HUDEP-2 (cell line): ENCODE results near the gene IFT172.
A peak's percentile ranks its signal among the peaks of the same experiment; 100 is the strongest.

ENCODE experiments used
- DNase-seq, 76 experiments: peaks; one replicate each; lab custom pipeline; 2025; ENCODE audit not compliant: unreplicated experiment in 76 of 76; lab: John Stamatoyannopoulos, UW

Gene IFT172

GRCh38 chr2:27494284-27494943, 4.9 kb upstream of the IFT172 start:
- peak in 13 of 76 experiments; percentile 2 to 42 (median 13) for DNase-seq

DNA sequence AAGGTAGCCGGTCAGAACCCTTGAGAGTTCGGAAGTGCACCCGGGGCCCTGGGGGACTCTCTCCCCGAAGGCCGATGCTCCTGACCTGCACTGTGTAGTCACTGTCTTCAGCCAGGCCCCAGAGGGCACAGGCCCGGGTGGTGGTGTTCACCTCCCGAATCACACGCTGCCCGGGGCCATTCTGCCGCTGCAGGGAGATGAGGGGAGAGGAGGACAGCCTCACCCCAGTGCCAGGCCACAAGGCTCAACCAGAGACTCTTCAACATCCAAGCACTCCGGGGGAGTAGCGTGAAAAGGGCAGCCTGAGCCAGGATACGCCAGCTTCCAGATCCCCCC, 4.4 kb upstream of the IFT172 start:
- no peak for DNase-seq

DNA sequence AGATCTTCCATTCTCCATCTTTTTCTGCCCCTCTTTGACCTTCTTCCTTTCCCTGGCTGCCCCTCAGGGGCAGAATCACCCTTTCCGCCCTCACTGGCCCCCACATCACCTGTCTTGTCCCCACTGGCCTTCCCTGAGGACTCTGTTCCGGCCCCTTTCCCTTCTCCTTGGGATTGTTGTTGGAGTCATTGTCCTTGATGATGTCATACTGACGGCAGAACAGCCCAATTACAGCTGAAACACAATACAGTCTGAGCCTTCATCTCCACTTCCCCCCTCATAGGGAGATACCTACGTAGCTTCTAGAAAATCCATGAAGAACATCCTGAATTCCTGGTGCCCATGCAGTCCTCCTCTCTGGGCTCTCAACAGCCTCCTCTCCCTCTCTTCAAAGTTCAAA, 3.0 kb upstream of the IFT172 start:
- no peak for DNase-seq

DNA sequence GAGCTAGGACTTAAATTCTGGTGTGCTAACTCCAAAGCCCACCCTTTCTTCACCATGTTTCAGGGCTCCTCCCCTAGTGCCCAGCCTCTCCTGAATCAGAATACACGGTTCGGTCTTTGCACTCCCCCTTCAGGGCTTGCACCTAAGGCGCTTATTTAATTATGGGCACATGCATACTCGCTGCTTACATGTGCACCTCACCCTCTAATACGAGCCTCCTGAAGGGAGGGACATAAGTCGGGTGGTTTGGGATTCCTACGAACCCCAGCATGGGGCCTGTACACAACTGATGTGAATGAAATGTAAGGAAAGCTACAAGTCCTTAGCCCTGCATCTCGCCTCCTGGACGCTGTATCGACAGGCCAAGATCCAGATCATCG, 435 bp downstream of the IFT172 start:
- DNase-seq = peak in 10 of 76 experiments; percentile 5 to 29 (median 17)

DNA sequence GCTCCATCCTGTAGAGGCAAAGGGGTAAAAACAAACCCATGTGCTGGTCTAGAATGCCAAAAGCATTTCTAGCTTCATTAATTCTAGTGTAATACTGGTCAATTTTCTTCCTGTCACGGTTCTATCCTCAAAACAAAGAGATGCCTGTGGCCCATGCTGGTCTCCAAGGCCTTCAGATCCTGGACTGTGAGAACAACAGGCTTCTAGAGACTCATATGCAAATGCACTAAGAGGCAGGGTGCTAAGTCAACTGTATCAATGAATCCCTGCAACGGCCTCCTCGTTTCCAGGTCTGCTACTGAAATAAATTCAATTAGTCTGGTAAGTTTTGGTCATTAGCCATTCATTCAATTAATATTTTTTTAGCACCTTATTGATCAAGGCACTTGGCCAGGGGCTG, 4.0 kb downstream of the IFT172 start:
- DNase-seq = no peak

- DNase-seq = no peak
These were observed 17.6 kb downstream of the IFT172 start for GRCh38 chr2:27471961-27472360.

GRCh38 chr2:27464443-27464842, 25.1 kb downstream of the IFT172 start:
- no peak for DNase-seq

DNA sequence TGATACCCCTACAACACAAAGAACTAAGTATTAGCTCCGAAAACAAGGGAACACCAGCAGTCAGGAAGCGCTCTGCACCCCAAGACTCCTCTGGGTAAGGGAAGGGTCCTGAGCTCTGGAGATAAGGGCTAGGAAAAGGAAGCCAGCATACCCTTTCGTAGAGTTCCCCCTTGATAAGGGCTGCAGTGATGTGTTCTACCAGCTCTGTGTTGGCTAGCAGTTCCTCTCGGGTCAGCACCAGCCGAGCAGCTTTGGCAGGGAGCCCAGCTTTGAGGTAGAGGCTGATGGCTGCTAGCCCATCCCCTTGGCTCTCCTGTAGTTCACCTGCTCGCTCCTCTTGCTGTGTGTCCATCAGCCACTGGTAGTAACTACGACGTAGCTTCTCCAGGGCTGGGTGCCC, 28.4 kb downstream of the IFT172 start:
- DNase-seq = peak in 41 of 76 experiments; percentile 2 to 47 (median 26)

DNA sequence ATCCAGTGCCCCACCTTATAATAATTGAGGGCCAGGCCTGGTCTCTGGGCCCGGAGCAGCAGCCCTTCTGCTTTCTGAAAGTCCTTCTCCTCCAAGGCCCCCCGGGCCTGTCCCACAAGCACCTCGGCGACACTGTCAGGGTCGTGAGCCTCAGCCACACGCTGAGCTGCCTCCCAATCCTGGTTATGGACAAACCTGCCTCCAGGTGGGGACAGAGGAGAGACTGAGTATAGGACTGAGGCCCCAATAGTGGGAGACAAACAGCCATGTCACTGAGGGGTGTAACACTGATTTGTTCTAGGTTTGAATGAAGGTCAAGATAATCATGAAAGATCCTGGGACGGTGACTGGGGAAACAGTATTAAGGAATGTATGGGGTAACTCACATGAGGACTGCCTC, 35.6 kb downstream of the IFT172 start:
- DNase-seq = no peak

GRCh38 chr2:27451095-27451494, 38.4 kb downstream of the IFT172 start:
- DNase-seq = no peak

GRCh38 chr2:27448381-27448780, 41.2 kb downstream of the IFT172 start:
- DNase-seq = no peak

DNA sequence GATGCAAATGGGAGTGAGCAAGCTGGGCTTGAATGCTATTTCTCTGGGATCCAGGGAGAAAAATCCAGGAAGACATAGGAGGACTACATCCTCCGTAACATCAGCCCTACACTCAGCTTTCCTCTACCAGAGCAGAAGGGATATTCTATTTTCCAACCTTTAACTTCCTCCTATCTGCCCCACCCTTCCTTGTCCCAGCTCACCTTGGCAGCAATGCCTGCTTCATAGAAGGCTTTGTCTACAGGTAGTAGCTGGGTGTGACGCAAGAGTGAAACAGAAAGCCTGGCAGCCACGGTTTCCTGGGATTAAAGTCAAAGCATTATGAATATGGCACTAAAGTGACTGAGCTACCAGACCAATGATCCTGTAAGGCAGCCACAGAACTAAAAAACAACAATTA, 43.5 kb downstream of the IFT172 start:
- no peak for DNase-seq

DNA sequence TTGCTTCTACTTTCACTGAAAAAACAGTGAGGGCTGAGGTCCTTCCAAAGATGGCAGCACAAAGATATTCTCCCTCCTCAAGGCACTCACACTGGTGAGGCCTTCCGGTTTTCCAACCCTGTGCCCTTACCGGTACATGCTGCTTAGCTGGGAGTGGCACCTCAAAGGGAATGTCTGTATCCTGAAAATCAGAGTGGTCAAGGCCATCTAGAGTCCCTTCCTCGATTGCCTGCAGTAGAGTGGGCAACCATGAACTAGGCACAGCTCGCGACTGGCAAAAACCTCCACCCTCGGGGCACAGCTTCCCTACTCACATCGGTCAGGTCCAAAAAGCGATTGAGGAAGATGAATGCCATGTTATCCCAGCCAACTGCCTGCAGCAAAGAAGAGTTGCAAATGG, 43.9 kb downstream of the IFT172 start:
- no peak for DNase-seq

- DNase-seq = no peak
These were observed 44.4 kb downstream of the IFT172 start for GRCh38 chr2:27445155-27445554.

DNA sequence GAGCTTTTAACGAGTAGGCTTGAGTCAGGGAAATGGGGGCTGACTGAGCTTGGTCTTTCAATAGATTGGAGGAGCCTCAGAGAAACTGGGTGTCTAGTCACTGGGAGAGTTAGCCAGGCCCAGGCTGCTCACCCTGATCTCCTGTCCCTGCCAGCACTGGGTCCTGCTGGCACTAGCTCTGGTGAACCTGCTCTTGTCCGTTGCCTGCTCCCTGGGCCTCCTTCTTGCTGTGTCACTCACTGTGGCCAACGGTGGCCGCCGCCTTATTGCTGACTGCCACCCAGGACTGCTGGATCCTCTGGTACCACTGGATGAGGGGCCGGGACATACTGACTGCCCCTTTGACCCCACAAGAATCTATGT, 46.6 kb downstream of the IFT172 start:
- DNase-seq = peak in 3 of 76 experiments; percentile 1 to 13 (median 12)

DNA sequence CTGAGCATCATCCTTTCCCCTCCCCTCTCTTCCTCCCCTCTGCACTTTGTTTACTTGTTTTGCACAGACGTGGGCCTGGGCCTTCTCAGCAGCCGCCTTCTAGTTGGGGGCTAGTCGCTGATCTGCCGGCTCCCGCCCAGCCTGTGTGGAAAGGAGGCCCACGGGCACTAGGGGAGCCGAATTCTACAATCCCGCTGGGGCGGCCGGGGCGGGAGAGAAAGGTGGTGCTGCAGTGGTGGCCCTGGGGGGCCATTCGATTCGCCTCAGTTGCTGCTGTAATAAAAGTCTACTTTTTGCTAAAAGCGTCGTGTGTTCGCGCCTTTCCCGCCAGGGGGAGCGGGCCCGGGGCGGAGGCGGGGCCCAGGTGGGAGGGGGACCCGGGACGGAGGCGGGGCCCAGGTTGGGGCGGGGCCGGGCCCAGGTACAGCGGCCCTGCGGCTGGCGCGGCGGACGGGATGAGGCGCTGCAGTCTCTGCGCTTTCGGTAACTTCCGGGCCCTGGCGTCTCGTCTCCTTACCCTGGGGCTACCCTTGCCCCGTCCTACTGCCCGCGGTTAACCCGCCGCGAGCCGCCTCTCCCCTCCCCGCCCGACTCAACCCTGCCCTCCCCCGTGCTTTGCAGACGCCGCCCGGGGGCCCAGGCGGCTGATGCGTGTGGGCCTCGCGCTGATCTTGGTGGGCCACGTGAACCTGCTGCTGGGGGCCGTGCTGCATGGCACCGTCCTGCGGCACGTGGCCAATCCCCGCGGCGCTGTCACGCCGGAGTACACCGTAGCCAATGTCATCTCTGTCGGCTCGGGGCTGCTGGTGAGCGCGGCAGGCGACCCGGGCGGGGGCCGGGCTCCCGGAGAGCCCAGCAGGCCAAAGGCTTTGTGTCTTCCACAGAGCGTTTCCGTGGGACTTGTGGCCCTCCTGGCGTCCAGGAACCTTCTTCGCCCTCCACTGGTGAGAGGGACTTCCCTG, 47.3 kb downstream of the IFT172 start, which contains the start of gene KRTCAP3:
KRTCAP3 (plus strand) TSS at position 424 of the 962 bp plus-strand sequence; CDS start at position 456, 32 bp downstream.
- no peak for DNase-seq

DNA sequence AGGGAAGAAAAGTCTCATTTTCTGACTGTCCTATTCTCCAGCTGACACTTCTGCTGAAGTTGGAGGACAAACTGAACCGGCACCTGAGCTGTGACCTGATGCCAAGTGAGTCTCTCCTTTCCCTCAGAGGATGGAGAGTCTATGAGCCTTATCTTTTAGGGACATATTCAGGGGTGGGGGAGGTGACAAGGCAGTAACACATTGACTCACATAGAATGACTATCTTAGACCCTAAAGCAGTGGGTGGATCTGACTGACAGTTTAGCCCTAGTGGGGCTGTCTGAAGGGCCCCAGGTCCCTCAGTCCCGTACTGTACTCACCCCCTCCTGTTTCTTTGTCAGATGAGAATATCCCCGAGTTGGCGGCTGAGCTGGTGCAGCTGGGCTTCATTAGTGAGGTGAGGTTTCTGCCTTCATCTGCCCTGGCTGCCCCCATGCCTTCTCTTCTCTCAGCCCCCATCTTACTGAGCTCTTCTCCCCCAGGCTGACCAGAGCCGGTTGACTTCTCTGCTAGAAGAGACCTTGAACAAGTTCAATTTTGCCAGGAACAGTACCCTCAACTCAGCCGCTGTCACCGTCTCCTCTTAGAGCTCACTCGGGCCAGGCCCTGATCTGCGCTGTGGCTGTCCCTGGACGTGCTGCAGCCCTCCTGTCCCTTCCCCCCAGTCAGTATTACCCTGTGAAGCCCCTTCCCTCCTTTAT, 48.2 kb downstream of the IFT172 start:
- DNase-seq = peak in 71 of 76 experiments; percentile 16 to 86 (median 56)

DNA sequence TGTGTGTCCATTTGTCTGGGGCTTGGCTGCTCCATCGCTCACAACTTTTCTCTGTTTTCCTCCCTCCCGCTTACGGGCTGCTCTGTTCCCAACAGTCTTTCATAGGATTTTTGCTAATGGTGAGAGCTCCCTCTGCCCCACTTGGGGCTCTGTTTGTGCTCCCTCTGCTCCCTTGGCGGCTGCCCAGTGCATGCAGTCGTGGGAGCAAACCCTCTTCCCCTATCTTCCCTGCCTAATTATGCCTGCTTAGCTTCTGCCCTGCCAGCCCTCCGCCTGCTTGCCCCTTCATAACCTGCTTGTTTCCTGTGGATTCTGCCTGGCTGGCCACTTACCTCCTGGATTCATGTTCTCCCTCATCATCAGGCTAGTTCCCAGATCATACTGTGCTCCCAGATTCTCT, 53.9 kb downstream of the IFT172 start:
- no peak for DNase-seq

- peak in 2 of 76 experiments; percentile 2 to 8 for DNase-seq
These were observed 58.1 kb downstream of the IFT172 start for GRCh38 chr2:27431395-27431794.

GRCh38 chr2:27428978-27429541, 60.5 kb downstream of the IFT172 start:
- DNase-seq = peak in 72 of 76 experiments; percentile 9 to 85 (median 66)
